Embryonic facial prominence (tissue), 1 donor: ENCODE results near the gene RIMS4.

Experiments
- DNase-seq: peaks from one replicate; pipeline ENCODE4 v3.0.0-alpha.2; 2016; ENCODE audit errors: extremely low spot score

Gene RIMS4

DNA sequence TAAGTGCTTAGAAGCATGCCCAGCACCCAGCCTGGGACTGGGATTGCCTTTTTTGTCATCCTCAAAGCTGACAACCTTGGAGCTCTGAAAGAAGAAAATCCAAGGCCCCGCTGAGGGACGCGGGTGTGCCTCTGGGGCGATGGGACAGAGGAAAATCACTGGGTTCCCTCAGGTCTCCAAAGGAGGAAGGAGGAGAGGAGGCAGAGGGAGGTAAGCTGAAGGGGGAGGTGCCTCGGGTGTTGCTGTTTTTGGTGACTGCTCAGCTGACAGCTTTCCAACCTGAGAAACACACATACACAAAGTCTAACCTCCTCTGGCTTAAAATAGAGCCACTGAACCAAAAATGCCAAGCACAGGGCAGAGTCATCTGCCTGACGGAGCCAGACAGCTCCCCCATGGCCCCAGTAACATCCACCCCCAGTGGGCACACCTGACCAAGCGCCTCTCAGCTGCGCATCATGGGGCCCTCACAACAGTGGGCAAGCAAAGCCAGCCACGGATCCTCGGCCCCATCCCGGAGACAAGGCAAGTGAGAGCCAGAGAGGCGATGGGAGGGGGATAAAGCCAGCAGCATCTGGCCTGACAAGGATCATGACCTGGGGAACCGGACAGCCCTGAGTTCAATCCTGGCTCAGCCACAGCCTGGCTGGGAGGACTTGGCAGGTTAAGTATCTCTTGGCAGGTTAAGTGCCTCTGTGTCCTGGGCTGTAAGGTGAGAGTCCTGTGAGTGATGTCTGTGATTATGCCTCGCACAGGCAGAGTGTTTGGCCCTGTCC is 67.9 kb downstream of the RIMS4 start:
- DNase-seq = no peak

DNA sequence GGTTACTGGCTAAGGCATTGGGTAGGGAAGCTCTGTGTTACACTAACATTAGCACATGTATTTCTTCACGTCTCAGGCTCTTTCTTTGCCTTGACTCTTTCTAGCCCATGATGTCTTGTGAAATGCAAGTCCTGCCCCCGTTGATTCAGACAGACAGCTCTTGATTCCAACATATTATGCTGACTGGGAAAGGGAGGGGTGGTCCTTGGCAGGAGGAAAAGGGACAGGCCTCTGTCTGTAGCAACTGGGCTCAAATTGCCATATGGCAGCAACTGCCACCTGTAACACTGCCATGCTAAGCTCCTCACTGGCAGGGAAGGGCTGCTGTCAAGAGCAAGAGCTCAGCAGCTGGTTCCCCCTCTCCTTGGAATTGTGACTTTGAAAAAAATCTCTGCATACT is 70.4 kb downstream of the RIMS4 start:
- no peak for DNase-seq

DNA sequence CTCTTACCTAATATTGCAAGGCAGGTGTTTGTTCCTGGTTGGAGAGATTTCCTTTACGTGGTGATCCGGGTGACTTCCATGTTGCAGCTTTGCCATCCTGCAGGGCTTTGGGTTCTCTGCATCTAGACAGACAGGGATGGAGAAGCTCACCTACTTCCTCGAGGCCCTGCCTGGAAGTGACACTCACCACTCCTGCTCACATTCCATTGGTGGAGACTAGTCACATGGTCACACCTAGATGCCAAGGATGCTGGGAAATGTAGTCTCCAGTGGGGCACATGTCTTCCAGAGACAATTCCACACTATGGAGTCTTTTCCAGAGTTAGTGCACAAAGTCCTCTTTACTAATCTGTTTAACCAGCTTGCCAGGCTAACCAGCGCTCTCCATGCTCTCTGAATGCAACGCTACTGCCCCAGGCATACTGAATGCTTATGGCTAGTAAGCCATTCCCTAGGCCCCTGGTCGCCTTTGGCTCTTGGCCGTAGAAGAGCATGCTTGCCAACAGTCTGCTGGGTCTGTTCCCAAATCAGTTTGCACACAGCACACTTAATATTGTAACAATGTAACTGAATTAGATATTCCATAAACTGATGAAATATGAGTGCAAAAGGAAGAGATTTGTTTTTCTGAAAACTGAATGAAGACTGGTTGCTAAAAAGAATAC is 71.4 kb downstream of the RIMS4 start:
- no peak for DNase-seq

DNA sequence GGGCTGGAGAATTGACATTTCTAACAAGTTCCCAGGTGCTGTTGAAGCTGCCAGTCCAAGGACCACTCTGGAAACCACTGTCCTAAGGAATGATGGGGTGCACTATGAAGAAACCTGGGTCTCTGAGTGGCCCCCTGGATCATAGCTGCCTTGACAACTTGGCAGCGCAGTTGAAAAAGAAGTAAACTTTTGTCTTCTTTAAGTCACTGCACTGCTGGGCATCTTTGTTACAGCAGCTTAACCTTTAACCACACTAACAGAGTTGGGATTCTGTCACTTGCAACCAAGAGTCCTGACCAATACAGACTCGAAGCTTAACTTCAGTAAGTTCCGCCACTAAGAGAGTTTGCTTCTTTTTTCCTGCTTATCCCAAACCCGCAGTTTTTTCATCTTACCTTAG is 73.2 kb downstream of the RIMS4 start:
- DNase-seq = no peak

DNA sequence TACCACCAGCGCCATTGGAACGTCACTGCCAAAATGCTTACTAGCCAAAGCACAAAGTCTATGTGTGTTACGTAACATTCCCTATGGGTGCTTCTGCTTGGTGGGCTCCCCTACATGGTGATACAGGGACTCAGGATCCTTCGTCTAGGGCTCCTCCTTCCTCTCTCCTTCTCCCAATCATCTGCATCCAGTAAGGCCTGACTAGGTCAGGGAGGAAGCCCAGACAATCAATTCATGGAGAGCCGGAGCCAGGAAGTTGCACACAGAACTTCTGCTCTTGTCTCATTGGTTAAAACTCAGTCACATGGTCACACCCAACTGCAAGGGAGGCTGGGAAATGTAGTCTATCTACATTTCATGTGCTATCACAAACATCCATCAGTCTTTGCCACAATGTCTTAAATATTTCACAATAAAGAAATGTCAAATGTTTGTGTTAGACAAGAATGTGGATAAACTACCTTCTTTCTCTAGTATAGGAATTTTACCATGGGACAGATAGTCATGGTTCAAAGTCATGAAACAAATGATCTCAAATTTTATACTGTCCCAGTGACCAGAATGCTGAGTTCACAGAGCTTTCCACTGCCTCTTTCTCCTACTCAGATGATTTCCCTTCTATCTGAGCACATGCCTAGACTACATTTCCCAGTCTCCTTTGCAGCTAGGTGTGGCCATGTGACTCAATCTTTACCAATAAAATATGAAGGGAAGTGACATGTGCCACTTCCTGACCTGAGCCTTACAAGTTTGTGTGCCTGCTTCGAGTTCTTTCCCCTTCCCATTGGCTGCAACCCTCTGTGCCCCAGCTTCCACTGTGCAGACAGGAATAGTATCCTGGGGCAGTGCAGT is 74.0 kb downstream of the RIMS4 start:
- peak; percentile 53 for DNase-seq

DNA sequence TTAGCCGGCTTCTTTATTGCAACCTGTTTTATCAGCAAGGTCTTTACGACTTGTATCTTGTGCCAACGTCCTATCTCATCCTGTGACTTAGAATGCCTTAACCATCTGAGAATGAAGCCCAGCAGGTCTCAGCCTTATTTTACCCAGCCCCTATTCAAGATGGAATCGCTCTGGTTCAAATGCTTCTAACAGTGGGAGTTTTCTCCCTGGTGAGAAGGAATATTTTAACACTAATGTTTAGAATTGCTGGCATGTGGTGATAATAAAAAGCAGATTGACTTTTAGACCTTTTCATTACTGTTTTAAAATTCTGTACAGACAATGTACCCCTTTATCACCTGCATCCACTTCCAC is 74.6 kb downstream of the RIMS4 start:
- DNase-seq = no peak

DNA sequence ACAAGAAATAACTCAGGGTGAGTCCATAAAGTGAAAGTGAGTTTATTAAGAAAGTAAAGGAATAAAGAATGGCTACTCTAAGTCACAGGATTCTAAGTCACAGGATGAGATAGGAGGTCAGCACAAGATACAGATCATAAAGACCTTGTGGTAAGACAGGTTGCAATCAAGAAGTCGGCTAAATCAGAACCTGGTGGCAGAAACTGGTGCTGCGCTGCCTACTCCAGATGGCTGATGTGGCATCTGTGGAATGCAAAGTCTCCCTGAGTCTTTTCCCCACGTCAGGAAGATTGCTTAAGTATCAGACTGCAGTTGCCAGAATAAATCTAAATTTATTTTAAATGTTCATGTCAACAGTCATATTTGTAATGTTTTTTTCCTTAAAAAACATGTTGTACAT is 75.4 kb downstream of the RIMS4 start:
- no peak for DNase-seq

DNA sequence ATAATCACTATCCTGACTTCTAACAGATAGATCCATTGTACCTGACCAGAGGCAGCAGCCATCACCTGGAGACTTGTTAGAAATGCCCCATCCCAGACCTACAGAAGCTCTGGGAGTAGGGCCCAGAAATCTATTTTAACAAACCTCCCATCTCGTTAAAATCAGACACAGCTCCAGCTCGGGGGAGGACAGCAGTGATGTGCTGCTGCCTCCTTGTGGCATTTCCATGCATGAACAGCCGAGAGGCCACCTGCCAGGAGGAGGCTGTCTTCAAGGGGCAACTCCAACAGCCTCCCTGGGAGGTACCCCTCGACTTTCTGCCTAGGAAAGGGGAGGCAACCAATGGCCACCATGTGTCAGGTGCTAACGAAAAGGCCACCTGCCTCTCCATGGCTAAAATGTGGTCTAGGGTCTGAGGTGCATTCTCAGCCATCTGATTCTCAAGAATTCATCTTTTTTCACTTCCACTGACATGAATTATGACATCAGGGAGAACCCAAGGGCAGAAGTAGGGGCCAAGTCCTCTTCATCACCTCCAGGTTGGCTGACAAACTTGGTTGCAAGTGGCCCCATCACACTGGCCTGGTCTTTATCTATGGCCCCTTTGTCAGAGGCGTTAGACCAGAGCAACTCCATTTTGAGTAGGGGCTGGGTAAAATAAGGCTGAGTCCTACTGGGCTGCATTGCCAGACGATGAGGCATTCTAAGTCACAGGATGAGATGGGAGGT is 76.8 kb downstream of the RIMS4 start:
- no peak for DNase-seq

DNA sequence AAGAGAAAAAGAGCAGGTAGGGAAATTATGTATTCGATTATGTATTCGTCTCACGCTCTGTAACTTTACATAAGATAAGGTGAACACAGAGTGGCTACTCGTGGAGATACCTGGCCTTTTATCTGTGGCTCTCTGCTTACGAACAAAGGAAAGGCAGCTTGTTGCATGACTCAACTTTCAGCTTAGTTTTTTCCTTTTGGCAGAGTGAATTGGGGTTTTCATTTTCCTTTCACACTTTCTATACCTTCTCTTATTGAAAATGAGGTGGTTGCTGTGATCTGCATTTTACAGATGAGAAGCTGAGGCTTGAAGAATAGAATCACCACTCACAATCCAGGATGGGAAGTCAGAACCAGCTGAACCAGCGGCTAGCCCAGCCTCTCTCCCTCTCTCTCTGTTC is 78.0 kb downstream of the RIMS4 start:
- DNase-seq = no peak

DNA sequence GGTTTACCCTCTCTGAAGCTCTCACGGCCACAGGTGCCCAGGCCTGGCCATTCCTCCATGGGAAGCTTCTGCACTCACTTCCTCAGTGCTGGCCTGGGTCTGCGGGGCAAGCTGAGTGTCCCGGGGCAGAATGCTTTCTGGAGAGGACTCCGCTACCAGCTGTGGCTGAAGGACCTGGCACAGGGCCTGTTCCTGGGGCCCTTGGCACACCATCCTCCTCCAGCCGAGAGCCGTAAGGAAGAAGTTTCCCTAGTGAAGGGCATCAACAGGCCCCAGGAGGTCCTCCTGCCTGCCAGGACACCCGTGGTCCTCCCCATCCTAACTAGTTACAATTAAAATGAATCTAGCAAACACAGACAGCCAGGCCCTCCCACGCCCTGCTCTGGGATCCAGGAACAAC is 78.7 kb downstream of the RIMS4 start:
- DNase-seq = no peak

DNA sequence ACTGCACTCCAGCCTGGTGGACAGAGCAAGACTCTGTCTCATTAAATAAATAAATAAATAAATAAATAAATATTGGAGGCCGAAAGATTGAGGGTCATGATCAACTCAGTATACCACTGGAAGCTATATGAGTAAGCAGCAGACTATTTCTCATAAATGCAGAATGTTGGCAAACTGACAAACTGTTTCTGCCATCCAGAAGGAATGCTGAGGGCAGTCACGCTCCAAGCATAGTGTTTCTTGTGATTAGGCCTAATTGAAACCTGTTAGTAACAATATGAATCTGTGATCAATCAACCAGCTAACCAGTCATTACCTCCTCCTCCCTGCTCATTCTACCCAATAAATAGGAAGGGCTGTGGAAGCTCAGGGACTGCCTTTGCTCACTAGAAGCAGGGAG is 79.9 kb downstream of the RIMS4 start:
- DNase-seq = no peak

DNA sequence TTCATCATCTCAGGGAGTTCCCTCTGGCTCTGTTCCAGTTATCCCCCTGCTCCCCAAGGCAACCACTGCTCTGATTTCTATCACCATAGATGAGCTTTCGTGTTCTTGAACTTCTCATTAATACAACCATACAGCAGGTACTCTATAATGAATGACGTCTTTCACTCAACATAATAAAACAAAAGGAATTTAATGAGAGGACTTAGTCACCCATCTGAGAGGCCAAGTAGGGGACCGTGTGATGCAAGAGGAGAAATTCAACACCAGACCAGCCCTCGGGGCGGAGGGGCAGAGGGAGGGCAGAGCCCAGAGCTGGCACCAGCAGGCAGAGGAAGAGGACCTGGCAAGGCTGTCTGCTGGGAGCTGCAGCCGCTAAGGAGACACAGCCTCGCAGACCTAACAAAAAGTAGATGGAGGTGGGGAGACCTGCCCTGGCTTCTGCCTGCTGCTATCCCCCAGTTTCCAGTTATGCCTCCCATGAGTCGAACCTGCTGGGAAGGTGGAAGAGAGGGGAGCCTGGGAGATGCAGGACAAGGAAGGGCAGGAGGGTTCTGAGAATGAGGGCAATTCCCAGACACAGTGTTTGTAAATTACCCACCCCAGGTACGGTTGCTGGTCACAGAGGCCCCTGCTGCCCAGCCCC is 81.4 kb downstream of the RIMS4 start:
- DNase-seq = no peak

DNA sequence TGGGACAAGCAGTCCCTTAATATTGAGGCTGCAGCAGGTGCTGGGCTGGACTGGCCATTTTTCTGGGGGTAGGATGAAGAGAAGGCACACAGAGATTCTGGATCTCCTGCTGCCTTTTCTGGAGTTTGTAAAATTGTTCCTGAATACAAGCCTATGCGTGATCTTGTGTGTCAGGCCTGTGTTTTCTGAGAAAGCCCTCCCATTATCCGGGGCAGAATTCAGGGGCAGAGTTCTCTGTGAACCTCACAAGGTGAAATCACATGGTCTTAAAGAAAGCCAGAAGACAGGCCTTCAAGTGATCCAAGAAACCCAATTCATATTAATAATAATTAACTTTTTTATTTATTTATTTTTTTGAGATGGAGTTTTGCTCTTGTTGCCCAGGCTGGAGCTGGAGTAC is 82.7 kb downstream of the RIMS4 start:
- DNase-seq = no peak

DNA sequence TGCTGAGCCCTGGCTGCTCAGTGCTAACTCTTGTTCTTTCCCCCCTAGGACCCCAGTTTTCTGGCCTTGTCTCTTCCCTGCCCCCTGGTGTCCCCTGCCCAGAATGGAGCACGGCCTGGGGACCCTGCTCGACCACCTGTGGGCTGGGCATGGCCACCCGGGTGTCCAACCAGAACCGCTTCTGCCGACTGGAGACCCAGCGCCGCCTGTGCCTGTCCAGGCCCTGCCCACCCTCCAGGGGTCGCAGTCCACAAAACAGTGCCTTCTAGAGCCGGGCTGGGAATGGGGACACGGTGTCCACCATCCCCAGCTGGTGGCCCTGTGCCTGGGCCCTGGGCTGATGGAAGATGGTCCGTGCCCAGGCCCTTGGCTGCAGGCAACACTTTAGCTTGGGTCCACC is 83.3 kb downstream of the RIMS4 start:
- DNase-seq = no peak

DNA sequence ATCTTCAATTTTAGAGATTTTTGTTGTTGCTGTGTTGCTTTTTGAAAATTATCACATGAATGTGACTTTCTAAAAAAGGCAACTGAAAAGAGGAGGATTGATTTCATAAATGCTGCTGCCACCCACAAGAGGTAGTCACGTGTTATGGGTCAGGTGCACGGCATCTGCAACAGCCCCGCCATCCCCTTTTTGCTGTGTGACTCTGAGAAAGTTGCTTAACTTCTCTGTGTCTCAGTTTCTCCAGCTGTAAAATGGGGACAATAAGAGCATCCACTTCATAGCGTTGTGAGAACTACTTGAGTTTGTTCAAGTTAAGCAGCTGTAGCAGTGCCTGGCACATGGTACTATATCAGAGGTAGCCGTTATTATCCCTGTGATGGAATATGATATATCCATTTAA is 84.5 kb downstream of the RIMS4 start:
- no peak for DNase-seq

DNA sequence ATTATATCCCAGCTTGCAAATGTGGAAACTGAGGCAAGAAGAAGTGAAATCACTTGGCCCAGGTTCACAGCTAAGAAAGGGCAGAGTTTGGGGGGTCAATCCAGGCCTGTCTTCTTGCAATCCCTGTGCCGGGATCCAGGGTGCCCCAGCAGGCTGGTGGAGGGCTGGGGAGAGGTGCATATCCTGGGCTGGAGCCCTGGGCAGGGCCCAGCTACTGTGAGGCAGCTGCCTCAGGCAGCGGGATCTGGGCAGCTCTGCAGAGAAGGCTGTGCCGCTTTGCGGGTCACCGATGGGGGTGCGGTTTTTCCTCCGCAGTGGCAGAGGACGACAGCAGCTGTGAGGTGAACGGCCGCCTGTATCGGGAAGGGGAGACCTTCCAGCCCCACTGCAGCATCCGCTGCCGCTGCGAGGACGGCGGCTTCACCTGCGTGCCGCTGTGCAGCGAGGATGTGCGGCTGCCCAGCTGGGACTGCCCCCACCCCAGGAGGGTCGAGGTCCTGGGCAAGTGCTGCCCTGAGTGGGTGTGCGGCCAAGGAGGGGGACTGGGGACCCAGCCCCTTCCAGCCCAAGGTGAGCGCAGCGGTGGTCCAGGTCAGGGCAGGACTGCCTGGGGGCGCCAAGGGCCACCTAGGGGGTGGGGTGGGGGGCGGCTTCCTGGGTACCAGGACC is 85.8 kb downstream of the RIMS4 start:
- no peak for DNase-seq

DNA sequence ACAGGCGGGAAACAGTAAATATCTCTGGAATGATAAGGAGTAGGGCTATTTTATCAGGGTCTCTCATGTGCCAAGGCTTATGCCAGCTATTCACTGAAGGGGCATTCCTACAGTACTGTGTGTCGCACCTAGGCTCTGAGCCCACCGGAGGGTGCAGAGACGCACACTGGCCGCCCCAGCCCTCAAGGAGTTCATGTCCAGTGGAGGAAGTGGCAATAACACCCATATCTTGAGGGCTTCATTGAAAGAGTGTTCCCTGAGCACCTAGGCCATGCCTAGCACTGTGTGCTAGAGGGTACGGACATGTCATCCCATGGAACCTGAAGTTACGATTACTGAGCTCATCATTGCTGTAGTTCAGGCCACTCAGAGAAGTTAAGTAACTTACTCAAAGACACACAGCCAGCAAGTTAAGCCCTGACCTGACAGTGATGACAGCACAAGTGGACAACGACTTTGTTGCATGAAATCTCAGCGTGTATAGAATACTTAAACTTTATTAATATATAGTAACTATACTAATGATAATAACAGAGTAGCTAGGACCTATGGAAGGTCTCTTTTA is 86.5 kb downstream of the RIMS4 start:
- no peak for DNase-seq

DNA sequence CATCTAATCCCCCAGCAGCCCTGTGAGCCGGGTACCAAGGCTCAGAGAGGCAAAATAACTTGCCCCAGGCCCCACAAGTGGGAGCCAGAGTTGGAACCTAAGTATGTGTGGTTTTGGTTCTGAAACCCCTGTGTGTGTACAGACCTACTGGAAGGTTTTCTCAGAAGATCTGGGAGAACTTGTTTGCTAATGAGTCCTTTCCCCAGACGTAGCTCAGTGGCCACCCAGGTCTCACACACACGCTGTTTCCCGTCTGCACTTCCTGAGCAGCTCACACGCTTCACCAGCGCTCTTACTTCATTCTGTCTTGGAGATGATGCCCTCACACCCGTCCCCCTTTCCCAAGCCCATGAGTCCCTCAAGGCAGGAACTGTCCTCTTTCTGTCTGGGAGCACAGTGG is 87.0 kb downstream of the RIMS4 start:
- DNase-seq = no peak

DNA sequence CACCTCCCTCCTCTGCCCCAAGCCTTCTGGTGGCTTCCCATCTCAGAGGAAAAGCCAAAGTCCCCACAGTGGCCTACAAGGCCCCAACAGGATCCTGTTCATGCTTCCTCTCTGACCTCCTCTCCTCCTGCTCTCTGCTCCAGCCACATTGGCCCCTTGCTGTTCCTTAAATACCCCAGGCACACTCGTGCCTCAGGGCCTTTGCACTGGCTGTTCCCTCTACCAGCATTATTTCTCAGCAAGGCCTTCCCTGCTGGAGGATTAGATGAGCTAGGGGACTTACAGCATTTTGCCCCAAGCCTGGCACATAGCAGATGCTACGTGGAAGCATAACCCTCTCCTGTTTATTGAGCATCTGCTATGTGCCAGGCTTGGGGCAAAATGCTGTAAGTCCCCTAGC is 87.4 kb downstream of the RIMS4 start:
- DNase-seq = no peak

DNA sequence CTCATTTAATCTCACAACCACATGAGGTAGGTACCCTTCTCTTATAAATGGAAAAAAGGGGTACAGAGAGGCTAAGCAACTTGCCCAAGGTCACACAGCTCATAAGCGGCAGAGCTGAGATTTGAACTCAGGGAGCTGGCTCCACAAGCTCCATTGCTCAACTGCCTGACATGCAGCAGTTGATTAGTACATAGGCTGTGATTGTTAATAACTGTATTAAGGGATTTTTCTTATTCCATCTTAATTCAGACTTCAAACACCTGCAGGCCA is 88.6 kb downstream of the RIMS4 start:
- no peak for DNase-seq
